Spleen (tissue), 7 donors: ENCODE data around the gene PKD1.

ENCODE experiments used
- POLR2A ChIP-seq, 3 donors: fragments of 450-650 bp; IDR thresholded peaks; one replicate each; pipeline ENCODE4 v1.5.1; 2017; ENCODE audit warnings: antibody characterized with exemption in 3 of 3, mild to moderate bottlenecking in 1 of 3
- POLR2AphosphoS5 ChIP-seq, 3 donors: sonication (generic); formaldehyde crosslinking; IDR thresholded peaks; one replicate each; pipeline ENCODE4 v1.5.1; 2017; ENCODE audit warnings: antibody characterized with exemption in 3 of 3
- TF ChIP-seq, protein P1 (sequence below), 11 experiments: fragments of 200-600 bp in 7 of 11; fragments of 450-650 bp in 4 of 11; sonication (generic) in 4 of 11; IDR thresholded peaks in 8 of 11; conservative IDR thresholded peaks in 3 of 11; 1 replicate in 7 of 11; 2 replicates in 4 of 11; pipeline versions ENCODE4 v1.4.0 to v1.8.0; 2016 to 2021; ENCODE audit warnings: antibody characterized with exemption in 11 of 11, inconsistent platforms in 4 of 11, mild to moderate bottlenecking in 1 of 11
- donor health status: DM: no; HTN: no; CAD: no; lungs with moderate emphysema.
- donor health status: DM: no; HTN: no; CAD: no.
- donor health status: DM: no; HTN: no; CAD: no.

DNA sequence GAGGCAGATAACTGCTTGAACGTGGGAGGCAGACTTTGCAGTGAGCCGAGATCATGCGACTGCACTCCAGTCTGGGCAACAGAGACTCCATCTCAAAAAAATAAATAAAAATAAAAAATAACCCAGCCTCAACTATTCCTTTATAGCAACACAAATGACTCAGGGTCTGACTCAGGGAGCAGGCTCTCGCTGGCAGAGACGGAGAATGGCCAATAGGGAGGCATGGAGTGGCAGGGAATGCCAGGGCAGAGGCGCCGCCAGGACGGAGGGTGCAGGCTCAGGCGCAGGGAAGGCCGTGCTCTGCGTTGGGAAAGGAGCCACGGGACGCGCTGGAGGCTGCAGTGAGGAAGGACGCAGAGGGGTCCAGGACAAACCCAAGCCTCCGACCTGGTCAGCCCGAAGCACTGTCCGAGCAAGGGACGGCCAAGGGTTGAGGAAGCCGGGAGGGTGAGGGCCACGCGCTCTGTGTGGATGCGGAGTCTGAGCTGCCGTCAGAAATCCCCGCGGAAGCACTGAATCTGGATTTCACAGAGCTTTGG lies 40.3 kb downstream of the PKD1 start:
- TF ChIP-seq, protein P1, sequence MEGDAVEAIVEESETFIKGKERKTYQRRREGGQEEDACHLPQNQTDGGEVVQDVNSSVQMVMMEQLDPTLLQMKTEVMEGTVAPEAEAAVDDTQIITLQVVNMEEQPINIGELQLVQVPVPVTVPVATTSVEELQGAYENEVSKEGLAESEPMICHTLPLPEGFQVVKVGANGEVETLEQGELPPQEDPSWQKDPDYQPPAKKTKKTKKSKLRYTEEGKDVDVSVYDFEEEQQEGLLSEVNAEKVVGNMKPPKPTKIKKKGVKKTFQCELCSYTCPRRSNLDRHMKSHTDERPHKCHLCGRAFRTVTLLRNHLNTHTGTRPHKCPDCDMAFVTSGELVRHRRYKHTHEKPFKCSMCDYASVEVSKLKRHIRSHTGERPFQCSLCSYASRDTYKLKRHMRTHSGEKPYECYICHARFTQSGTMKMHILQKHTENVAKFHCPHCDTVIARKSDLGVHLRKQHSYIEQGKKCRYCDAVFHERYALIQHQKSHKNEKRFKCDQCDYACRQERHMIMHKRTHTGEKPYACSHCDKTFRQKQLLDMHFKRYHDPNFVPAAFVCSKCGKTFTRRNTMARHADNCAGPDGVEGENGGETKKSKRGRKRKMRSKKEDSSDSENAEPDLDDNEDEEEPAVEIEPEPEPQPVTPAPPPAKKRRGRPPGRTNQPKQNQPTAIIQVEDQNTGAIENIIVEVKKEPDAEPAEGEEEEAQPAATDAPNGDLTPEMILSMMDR (IDR thresholded peaks at IDR 0.05 in 8 of 11, conservative IDR thresholded peaks at IDR 0.05 in 3 of 11), result no peak
- no peak for TF ChIP-seq POLR2A (IDR thresholded peaks at IDR 0.05)
- TF ChIP-seq POLR2AphosphoS5 (IDR thresholded peaks at IDR 0.05), result peak in 1 of 3 donors; percentile 38
